Measurements from ENCODE around the gene TPST2. TPM values are rescaled to one million over a fixed set of nuclear protein-coding genes. Genes with fewer than 3 reads are reported as not detected.

Gene TPST2
- total and polyA plus RNA-seq, 9 of the 15 experiments (the other 6 are each of a cell fraction or from before 2014, with no cell fraction given), result 14.2 to 123 (median 60.1) TPM

DNA sequence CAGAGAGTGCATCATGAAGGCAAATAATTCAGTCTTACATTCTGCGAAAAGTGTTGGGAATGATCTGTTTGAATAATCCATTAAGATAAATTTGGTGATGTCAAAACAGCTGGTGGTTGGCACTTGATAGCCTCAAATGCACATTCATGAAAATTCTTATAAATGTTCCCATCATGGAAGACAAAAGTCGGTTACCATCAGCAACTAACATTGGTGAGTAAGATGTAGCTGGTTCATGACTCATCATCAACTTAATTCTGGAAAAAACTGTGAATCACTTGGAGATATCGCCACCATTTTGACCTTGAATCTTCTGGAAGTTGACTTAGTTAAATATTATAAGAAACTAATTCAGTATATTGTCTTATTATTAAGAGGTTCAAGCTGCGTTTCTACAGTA lies 16.7 kb upstream of the TPST2 start:
- H3K9me1 ChIP-seq (ENCODE audit: control insufficient read depth, insufficient read depth, low read length), result no peaks in the 10 kb centered on the region
- CTCF ChIA-PET (ENCODE audit: low intra/inter-chr PET ratio), result no interaction called here
- POLR2A ChIA-PET, result interaction anchor here (1.1 to 1.4 kb wide), 2 partner anchors 18 to 22 kb away, joined by 4 to 5 read pairs; no protein-coding TSS in a partner anchor

More for the DNA sequence above, 16.7 kb upstream of the TPST2 start:
- Histone ChIP-seq H3K9ac (ENCODE audit: insufficient read depth in 1 of 2, low read depth in 2 of 2, low read length in 2 of 2) (no peak overlapping the region), H3K27me3 (ENCODE audit: control insufficient read depth in 2 of 2, insufficient read depth in 2 of 2, low read length in 2 of 2) (no peaks in the 10 kb centered on the region), H3K36me3 (ENCODE audit: control insufficient read depth, insufficient read depth, low read length) (no peaks in the 10 kb centered on the region), H3K27ac (ENCODE audit: extremely low read depth, low read depth, low read length) (no peak overlapping the region), H3K9me3 (replicated peaks; ENCODE audit: control insufficient read depth, insufficient read depth, low read depth, low read length) (no peaks in the 10 kb centered on the region), H3K4me2 (ENCODE audit: insufficient read depth, low read length) (no peak overlapping the region), H3K4me1 (replicated peaks in 1 of 2; ENCODE audit: control insufficient read depth in 2 of 2, insufficient read depth in 2 of 2, low read length in 2 of 2) (peaks cover 9 to 11% of the 10 kb centered on the region in 2 experiments; a peak in 4 of 5 replicates), H2AFZ (ENCODE audit: low read depth, low read length) (peak overlapping the region; percentile 38; the same call in 1 of the 2 replicates), H3K79me2 (ENCODE audit: control insufficient read depth, insufficient read depth, low read length) (no peaks in the 10 kb centered on the region), H4K20me1 (replicated peaks; ENCODE audit: control insufficient read depth, insufficient read depth, low read length) (no peaks in the 10 kb centered on the region), H3K4me3 (no peak overlapping the region)
- in situ Hi-C loops (cut with MboI) (no loop called here), intact Hi-C loops (cut with micrococcal nuclease) (no loop called here)
- ATAC-seq (no peak), DNase-seq (ENCODE audit: extremely low read depth in 1 of 4, low spot score in 3 of 4) (peak in 2 of 4 experiments; percentile 34 to 35), FAIRE-seq (no peak)
- no TSS peak for BruUV-seq (replicated peaks)
- WGBS (ENCODE audit: insufficient coverage, low coverage, missing lambda C conversion rate), result 42% methylated on average over 3 of the region's 4 CpGs
- TF ChIP-seq ZNF354B (CRISPR knock-in tag; IDR thresholded peaks at IDR 0.05) (no peak), ZNF766 (CRISPR knock-in tag; conservative IDR thresholded peaks at IDR 0.05) (no peak), NFE2 (IDR thresholded peaks at IDR 0.05; ENCODE audit: low read depth) (peak; percentile 15; the same call in 1 of the 2 replicates), ESRRA (IDR thresholded peaks at IDR 0.05; ENCODE audit: borderline replicate concordance, low read depth) (0 out of 2 replicates have a peak, but pooled peaks have one; percentile 19), RFX1 (IDR thresholded peaks at IDR 0.05) (peak; percentile 64), ARID1B (IDR thresholded peaks at IDR 0.05) (0 out of 2 replicates have a peak, but pooled peaks have one; percentile 13), JUND (IDR thresholded peaks at IDR 0.05; ENCODE audit: borderline replicate concordance, low read depth, low read length) (peak; percentile 76), JUND (tag; IDR thresholded peaks at IDR 0.05; ENCODE audit: borderline replicate concordance, low read depth, low read length) (0 out of 3 replicates have a peak, but pooled peaks have one; percentile 56), FOSL1 (tag; conservative IDR thresholded peaks at IDR 0.05) (peak; percentile 91)
- TF ChIP-seq, protein P1, sequence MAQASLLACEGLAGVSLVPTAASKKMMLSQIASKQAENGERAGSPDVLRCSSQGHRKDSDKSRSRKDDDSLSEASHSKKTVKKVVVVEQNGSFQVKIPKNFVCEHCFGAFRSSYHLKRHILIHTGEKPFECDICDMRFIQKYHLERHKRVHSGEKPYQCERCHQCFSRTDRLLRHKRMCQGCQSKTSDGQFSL (CRISPR knock-in tag; IDR thresholded peaks at IDR 0.05), result no peak
- TF ChIP-seq, protein P1 (tag; IDR thresholded peaks at IDR 0.05), result no peak
- TF ChIP-seq, protein P2, sequence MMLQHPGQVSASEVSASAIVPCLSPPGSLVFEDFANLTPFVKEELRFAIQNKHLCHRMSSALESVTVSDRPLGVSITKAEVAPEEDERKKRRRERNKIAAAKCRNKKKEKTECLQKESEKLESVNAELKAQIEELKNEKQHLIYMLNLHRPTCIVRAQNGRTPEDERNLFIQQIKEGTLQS (IDR thresholded peaks at IDR 0.05), result peak; percentile 83
- TF ChIP-seq, protein P2 (CRISPR knock-in tag; conservative IDR thresholded peaks at IDR 0.05), result no peak
